Left colon (tissue), 2 donors: ENCODE results near the gene REXO4. TPM values are rescaled to one million over a fixed set of nuclear protein-coding genes. Genes with fewer than 3 reads are reported as not detected.
"Not testable (repeated sequence)": the region's sequence is repeated elsewhere in the genome, so short reads cannot be mapped to it uniquely, and the experiment has no call there.

Experiments used
- ATAC-seq: fragments of 200-7000 bp; cut with Tn5 transposase; one replicate; pipeline ENCODE4 v1.9.1; 2020; ENCODE audit warnings: mild to moderate bottlenecking, moderate library complexity
- DNase-seq, 2 donors: peaks; one replicate each; pipeline ENCODE4 v3.0.0-alpha.2; 2020
- intact Hi-C, 2 donors: fragments of 100-400 bp; cut with DNase I in 1 of 2; cut with micrococcal nuclease in 1 of 2; formaldehyde crosslinking; loops; one replicate each; pipeline versions ENCODE4 v1.11.2 to v1.14.0; 2022; cut with DNase I, micrococcal nuclease
- total RNA-seq, 2 donors: library from RNA; stranded (reverse); fragmentation: NEBNext Ultra II Directional; extraction: Animal tissue kit (Norgen Biotek cat#: 25700); gene quantifications; one replicate each; pipeline ENCODE4 v1.2.1, GENCODE V29; 2021
- donor health status: DM: no; HTN: no; CAD: no.
- donor health status: DM: yes; HTN: yes; CAD: no.

The REXO4 gene
- total RNA-seq, 2 donors from 2014 or later: 18.4 to 22.5 TPM

- intact Hi-C loops: no loop called here
- DNase-seq (no peak), ATAC-seq (no peak)
Measured at GRCh38 chr9:133397370-133397769, 20.4 kb downstream of the REXO4 start.

GRCh38 chr9:133396952-133397351 lies 20.9 kb downstream of the REXO4 start:
- intact Hi-C loops: no loop called here
- ATAC-seq (peak; percentile 40), DNase-seq (no peak)

GRCh38 chr9:133394687-133395271 lies 23.0 kb downstream of the REXO4 start:
- intact Hi-C loops: no loop called here
- DNase-seq (no peak), ATAC-seq (no peak)

GRCh38 chr9:133393399-133393798 lies 24.4 kb downstream of the REXO4 start:
- intact Hi-C loops: no loop called here
- DNase-seq: no peak
- no peak for ATAC-seq

DNA sequence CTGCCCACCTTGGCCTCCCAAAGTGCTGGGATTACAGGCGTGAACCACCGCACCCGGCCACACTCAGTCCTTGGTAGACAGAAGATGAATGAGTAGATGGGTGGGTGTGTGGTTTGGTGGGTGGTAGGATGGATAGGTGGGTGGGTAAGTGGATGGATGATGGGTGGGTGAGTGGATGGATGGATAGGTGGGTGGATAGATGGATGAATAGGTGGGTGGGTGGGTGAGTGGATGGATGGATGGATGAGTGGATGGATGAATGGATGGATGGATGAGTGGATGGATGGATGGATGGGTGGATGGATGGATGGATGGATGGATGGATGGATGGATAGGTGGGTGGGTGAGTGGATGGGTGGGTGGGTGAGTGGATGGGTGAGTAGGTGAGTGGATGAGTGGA lies 25.5 kb downstream of the REXO4 start:
- DNase-seq, ATAC-seq, intact Hi-C loops: not testable (repeated sequence)

- ATAC-seq, DNase-seq, intact Hi-C loops: not testable (repeated sequence)
Measured at GRCh38 chr9:133391449-133391848, 26.4 kb downstream of the REXO4 start.

- ATAC-seq (no peak), DNase-seq (no peak)
- intact Hi-C loops: no loop called here
Measured at GRCh38 chr9:133390713-133391112, 27.1 kb downstream of the REXO4 start.

GRCh38 chr9:133389562-133389961 lies 28.2 kb downstream of the REXO4 start:
- DNase-seq (no peak), ATAC-seq (no peak)
- intact Hi-C loops: no loop called here

DNA sequence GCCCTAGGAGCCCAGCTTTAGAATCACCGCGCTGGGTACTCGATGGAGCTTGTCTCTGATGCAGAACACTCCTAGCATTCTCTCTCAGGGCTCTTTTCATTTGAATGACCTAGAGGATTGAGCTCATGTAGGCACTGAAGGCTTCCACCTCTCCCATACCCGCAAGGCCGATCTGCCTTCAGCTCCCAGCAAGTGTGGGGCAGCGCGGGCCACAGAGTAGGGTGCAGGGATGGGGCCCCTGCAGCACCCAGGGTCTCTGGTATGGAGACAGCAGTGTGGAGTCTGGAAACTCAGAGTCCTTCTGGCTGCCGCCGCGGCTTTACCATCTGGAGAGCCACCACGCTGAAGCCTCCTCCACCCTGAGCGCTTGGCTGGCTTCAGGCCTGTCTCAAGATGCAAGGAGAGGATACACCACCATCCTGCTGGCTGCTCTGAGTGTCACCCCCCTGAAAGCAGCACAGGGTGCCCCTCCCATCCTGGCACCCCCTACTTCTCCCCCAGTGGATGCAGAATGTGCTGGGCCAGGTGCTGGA lies 28.7 kb downstream of the REXO4 start:
- intact Hi-C loops: no loop called here
- DNase-seq: no peak
- ATAC-seq: no peak

DNA sequence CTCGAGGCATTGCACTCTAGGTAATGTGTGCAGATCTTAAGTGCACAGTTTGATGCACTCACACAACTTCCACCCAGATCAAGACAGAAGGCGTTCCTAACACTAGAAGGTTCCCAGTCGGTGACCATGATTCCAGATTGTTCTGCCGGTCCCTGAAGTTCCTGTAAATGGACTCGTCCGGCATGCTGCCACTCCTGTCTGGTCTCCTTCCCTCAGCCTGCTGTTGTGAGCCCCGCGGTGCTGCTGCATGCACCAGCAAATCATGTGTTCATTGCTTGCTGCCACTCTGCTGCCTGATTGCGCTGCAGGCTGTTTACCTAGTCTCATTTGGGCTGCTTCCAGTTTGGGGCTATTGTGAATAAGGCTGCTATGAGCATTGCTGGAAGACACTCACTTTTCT lies 30.1 kb downstream of the REXO4 start:
- DNase-seq (no peak), ATAC-seq (no peak)
- intact Hi-C loops: no loop called here

DNA sequence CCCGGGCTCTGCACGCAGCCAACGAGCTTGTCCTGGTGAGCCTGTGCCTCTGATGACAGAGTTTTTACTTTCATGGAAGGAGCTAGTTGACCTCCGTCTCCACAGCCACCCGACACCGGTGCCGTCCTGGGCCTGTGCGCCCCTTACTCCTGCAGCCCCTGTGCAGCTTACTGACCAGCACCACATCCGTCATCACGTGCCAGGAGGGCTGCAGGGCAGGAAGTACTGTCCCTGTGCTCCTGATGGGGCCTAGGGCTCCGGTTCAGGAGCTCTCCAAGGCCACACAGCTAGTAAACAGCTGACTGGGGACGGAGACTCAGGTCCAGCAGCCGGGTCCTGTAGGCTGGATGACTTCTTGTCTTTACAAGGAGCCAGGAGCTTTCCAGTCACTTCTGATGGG lies 31.5 kb downstream of the REXO4 start:
- ATAC-seq: no peak
- intact Hi-C loops: no loop called here

GRCh38 chr9:133385452-133385851 lies 32.4 kb downstream of the REXO4 start:
- DNase-seq (no peak), ATAC-seq (no peak)
- intact Hi-C loops: no loop called here

More for the DNA sequence above, 31.5 kb downstream of the REXO4 start:
- DNase-seq: no peak

- intact Hi-C loops: no loop called here
- ATAC-seq (no peak), DNase-seq (no peak)
Measured at GRCh38 chr9:133384736-133385321, 33.0 kb downstream of the REXO4 start.

GRCh38 chr9:133383438-133383837 lies 34.4 kb downstream of the REXO4 start:
- DNase-seq: no peak
- intact Hi-C loops: no loop called here
- no peak for ATAC-seq

DNA sequence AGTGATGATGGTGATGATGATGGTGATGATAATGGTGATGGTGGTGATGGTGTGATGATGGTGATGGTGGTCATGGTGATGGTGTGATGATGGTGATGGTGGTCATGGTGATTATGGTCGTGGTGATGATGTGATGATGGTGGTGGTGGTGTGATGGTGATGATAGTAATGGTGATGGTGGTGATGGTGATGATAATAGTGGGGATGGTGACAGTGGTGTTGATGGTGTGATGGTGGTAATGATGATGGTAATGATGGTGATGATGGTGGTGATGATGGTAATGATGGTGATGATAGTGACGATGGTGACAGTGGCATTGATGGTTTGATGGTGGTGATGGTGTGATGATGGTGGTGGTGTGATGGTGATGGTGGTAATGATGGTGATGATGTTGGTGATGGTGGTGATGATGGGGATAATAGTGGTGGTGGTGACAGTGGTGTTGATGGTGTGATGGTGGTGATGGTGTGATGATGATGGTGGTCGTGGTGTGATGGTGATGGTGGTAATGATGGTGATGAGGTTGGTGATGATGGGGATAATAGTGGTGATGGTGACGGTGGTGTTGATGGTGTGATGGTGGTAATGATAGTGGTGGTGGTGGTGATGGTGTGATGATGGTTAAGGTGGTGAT lies 35.2 kb downstream of the REXO4 start:
- no peak for DNase-seq
- intact Hi-C loops: no loop called here
- no peak for ATAC-seq

GRCh38 chr9:133380734-133381133 lies 37.1 kb downstream of the REXO4 start:
- ATAC-seq (no peak), DNase-seq (no peak)
- intact Hi-C loops: no loop called here

GRCh38 chr9:133379153-133380086 lies 38.4 kb downstream of the REXO4 start:
- no peak for DNase-seq
- no peak for ATAC-seq
- intact Hi-C loops: no loop called here

- ATAC-seq: no peak
- DNase-seq: peak in 1 of 2 donors; percentile 45
- intact Hi-C loops: no loop called here
Measured at GRCh38 chr9:133378408-133378962, 39.3 kb downstream of the REXO4 start.

DNA sequence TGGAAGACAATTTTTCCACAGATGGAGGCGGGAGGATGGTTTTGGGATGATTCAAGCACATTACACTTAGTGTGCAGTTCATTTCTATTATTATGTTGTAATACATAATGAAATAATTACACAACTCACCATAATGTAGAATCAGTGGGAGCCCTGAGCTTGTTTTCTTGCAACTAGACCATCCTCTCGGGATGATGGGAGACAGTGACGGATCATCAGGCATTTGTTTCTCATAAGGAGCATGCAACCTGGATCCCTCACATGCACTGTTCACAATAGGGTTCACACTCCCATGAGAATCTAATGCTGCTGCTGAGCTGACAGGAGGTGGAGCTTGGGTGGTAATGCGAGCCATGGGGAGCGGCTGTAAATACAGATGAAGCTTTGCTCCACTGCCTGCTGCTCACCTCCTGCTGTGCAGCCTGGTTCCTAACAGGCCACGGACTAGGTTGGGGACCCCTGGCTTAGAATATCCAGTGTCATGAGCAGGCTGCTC lies 40.0 kb downstream of the REXO4 start:
- ATAC-seq (no peak), DNase-seq (no peak)
- intact Hi-C loops: no loop called here
